GM10248 (cell line): ENCODE data around the gene MMP1.

Source experiments
- CTCF ChIA-PET: fragments of 300-600 bp; sonication (Branson Sonifier 250); formaldehyde crosslinking; extraction: SDS; loops from one replicate; lab custom pipeline; 2021; ENCODE audit warnings: antibody characterized with exemption; lab: Yijun Ruan, JAX
- POLR2A ChIA-PET: fragments of 350-650 bp; sonication (Branson Sonifier 250); formaldehyde crosslinking; extraction: SDS; loops from one replicate; lab custom pipeline; 2020; ENCODE audit warnings: antibody characterized with exemption; lab: Yijun Ruan, JAX
- DNase-seq: peaks from one replicate; pipeline ENCODE4 v3.0.0; 2012; ENCODE audit errors: extremely low spot score
- TF ChIP-seq, protein P1 (sequence below): IDR thresholded peaks from 2 replicates; pipeline ENCODE4 v1.5.1; 2012; ENCODE audit warnings: mild to moderate bottlenecking, low read depth; ENCODE audit errors: extremely low read depth, missing control alignments, control extremely low read depth

Gene MMP1

DNA sequence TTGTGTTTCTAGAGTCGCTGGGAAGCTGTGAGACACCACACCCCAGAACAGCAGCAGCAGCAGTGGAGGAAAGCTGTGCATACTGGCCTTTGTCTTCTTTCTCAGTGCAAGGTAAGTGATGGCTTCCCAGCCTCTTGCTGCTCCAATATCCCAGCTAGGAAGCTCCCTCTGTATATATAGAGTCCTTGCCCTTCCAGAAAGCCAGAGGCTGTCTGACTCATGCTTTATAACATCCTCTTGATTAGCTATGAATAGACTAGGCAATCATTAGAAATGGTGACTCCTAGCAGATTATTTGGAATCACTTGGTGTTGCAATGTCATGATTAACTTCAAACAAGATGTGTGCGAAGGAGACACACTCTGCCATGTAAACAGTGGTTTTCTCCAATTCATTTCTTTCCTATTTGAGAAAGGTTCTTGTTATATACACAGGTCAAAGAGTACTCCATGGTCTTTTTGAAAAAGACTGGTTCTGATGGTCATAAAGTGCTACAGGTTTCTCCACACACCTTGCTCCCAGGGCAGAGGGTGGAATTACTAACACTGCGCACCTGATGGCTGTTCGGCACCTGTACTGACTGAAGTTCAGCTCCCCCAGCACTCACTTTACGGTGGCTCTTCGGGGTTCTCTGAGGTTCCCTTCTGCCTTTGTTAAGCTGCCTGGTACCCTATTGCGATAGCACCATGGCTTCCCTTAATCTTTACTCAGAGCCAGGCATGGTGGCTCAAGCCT is at the start of gene MMP1:
MMP1 (minus strand) TSS at position 149 of the 735 bp plus-strand sequence; CDS start at position 81, 68 bp downstream.
- CTCF ChIA-PET, result no interaction called here
- DNase-seq, result no peak
- POLR2A ChIA-PET, result no interaction called here
- TF ChIP-seq, protein P1, sequence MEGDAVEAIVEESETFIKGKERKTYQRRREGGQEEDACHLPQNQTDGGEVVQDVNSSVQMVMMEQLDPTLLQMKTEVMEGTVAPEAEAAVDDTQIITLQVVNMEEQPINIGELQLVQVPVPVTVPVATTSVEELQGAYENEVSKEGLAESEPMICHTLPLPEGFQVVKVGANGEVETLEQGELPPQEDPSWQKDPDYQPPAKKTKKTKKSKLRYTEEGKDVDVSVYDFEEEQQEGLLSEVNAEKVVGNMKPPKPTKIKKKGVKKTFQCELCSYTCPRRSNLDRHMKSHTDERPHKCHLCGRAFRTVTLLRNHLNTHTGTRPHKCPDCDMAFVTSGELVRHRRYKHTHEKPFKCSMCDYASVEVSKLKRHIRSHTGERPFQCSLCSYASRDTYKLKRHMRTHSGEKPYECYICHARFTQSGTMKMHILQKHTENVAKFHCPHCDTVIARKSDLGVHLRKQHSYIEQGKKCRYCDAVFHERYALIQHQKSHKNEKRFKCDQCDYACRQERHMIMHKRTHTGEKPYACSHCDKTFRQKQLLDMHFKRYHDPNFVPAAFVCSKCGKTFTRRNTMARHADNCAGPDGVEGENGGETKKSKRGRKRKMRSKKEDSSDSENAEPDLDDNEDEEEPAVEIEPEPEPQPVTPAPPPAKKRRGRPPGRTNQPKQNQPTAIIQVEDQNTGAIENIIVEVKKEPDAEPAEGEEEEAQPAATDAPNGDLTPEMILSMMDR, result no peak

DNA sequence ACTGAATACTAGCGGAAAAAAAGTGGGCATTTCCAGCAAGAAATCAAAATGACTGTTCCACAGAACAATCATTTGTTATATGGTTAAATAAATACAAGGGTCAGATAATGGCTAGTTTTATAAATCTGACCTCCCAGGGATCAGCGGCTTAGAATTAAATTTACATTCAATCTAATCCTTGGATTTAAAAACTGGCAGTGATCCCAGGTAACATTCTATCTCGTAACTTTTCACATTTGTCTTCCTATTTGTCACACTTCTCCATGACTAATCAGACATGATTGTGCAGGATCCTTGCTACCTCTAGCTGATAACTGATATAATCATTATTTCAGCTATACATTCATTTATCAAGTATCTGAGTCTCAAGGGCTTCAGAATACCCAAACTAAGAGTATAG is 48.3 kb upstream of the MMP1 start:
- ChIA-PET POLR2A (no interaction called here), CTCF (interaction anchor here (0.6 kb wide), 1 partner anchor 89 kb away, joined by 3 read pairs; no protein-coding TSS in a partner anchor)
- no peak for DNase-seq
- TF ChIP-seq, protein P1, result no peak

DNA sequence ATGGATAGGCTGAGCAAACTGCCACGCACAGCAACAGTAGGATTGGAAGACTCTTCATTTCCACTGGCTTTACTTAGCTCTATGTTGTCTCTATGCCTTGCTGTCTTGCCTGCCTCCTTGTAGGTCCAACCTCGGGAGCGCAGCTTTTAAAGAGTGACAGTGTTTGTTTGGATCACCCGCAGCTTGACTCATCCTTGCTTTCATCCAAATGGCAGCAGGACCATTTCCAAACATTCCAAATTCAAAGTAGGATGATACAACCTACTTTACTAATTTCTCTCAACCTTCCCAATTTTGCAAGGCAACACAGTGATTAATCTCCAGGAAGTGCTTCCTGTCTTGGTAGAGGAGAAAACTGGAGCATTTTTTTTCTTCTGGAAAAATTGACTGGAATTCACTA is 45.5 kb upstream of the MMP1 start, which contains the start of gene MMP3:
MMP3 (minus strand) TSS at position 121 of the 400 bp plus-strand sequence; CDS start at position 58, 63 bp downstream.
- TF ChIP-seq, protein P1, result no peak
- DNase-seq, result no peak
- ChIA-PET POLR2A (no interaction called here), CTCF (interaction anchor here (0.9 to 1.5 kb wide), 4 partner anchors 11 to 59 kb away, joined by 3 read pairs; partner anchors contain the start of gene MMP12)

DNA sequence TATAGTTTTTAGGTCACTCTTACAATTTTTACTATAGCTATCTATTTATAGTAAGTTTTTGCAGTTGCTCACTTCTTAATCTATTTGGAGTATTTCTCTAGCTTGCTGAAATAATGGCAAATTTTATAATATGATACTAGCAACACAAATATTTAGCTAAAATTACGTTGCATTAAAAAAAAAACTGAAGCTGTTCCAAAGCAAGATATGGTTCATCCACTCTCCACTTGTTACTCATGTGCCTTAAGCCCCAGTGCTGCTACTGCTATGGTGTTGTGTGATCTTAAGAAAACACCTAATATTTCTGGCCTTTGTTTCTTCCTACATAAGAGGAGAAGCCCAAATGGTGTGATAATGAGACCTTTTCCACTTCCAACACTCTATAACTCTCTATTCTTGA is 45.0 kb upstream of the MMP1 start:
- POLR2A ChIA-PET, result no interaction called here
- DNase-seq, result no peak
- TF ChIP-seq, protein P1, result no peak
- CTCF ChIA-PET, result interaction anchor here (0.9 to 1.5 kb wide), 4 partner anchors 12 to 58 kb away, joined by 3 read pairs; partner anchors contain the start of gene MMP12

DNA sequence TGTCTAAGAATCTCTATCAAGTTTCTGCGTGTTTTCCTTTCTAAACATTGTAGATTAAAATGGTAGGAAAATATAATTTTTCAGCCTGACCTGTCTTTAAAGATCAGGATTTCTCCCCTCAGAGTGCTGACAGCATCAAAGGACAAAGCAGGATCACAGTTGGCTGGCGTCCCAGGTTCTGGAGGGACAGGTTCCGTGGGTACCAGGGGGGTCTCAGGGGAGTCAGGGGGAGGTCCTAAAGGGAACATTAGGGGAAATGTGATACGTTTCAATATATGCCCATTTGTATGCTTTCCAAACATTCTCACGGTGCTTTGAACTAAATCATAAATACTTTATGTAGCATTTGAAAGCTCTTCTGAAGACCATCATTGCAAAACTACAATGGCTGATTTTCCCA is 42.1 kb upstream of the MMP1 start:
- TF ChIP-seq, protein P1, result no peak

DNA sequence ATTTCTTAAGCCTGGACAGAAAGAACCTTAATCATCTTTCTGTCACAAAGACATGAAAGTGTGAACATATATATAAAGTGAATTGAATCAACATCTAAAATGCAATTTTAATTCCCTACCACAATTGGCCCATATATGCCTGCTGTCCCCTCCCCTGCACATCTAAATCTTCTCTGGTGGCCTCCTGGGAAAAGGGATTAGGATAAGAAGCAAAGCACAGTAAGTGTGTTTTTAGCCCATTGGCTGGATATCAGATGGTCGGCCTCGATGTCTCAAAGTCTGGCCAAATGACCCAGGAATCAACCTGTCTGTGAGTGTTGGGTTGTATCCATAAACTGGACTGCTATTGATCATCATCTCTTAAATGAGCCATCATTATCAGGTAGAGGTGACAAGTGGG is 39.7 kb upstream of the MMP1 start:
- DNase-seq, result no peak
- CTCF ChIA-PET, result no interaction called here
- POLR2A ChIA-PET, result no interaction called here
- TF ChIP-seq, protein P1, result no peak

More for the DNA sequence above, 42.1 kb upstream of the MMP1 start:
- ChIA-PET CTCF (interaction anchor here (1.2 to 1.4 kb wide), 2 partner anchors 12 to 30 kb away, joined by 3 read pairs; no protein-coding TSS in a partner anchor), POLR2A (no interaction called here)
- no peak for DNase-seq
